ENCODE results near the gene SOWAHB. TPM values are rescaled to one million over a fixed set of nuclear protein-coding genes. Genes with fewer than 3 reads are reported as not detected.

Gene SOWAHB
- total RNA-seq, 1 donor from 2014 or later, result 15.0 TPM

GRCh38 chr4:76920715-76921114 lies 22.8 kb upstream of the SOWAHB start:
- DNase-seq (ENCODE audit: low read depth) (no peak), FAIRE-seq (no peak)
- no peak overlapping the region for H3K4me3 ChIP-seq (ENCODE audit: low read depth, low read length)
- H3K36me3 ChIP-seq (ENCODE audit: control insufficient read depth, insufficient read depth, low read length), result no peaks in the 10 kb centered on the region
- no peak for TF ChIP-seq CTCF (IDR thresholded peaks at IDR 0.05; ENCODE audit: insufficient read depth, low read length, severe bottlenecking)
- no peaks in the 10 kb centered on the region for H3K27me3 ChIP-seq (ENCODE audit: control insufficient read depth, insufficient read depth, low read length)

GRCh38 chr4:76909711-76910110 lies 11.8 kb upstream of the SOWAHB start:
- Histone ChIP-seq H3K27me3 (ENCODE audit: control insufficient read depth, insufficient read depth, low read length) (no peaks in the 10 kb centered on the region), H3K36me3 (ENCODE audit: control insufficient read depth, insufficient read depth, low read length) (no peaks in the 10 kb centered on the region), H3K4me3 (ENCODE audit: low read depth, low read length) (no peak overlapping the region)
- TF ChIP-seq CTCF (IDR thresholded peaks at IDR 0.05; ENCODE audit: insufficient read depth, low read length, severe bottlenecking), result no peak
- DNase-seq (ENCODE audit: low read depth), result peak; percentile 51
- FAIRE-seq, result no peak

- no peaks in the 10 kb centered on the region for H3K27me3 ChIP-seq (ENCODE audit: control insufficient read depth, insufficient read depth, low read length)
- H3K4me3 ChIP-seq (ENCODE audit: low read depth, low read length), result no peak overlapping the region
- FAIRE-seq (no peak), DNase-seq (ENCODE audit: low read depth) (no peak)
- no peaks in the 10 kb centered on the region for H3K36me3 ChIP-seq (ENCODE audit: control insufficient read depth, insufficient read depth, low read length)
- TF ChIP-seq CTCF (IDR thresholded peaks at IDR 0.05; ENCODE audit: insufficient read depth, low read length, severe bottlenecking), result no peak
Measured at GRCh38 chr4:76905521-76905920, 7.6 kb upstream of the SOWAHB start.

GRCh38 chr4:76904646-76905190 lies 6.8 kb upstream of the SOWAHB start:
- peak; percentile 78 for DNase-seq (ENCODE audit: low read depth)
- TF ChIP-seq CTCF (IDR thresholded peaks at IDR 0.05; ENCODE audit: insufficient read depth, low read length, severe bottlenecking), result no peak
- peak; percentile 83 for FAIRE-seq

GRCh38 chr4:76902233-76902890 lies 4.4 kb upstream of the SOWAHB start:
- no peak overlapping the region for H3K4me3 ChIP-seq (ENCODE audit: low read depth, low read length)
- no peaks in the 10 kb centered on the region for H3K27me3 ChIP-seq (ENCODE audit: control insufficient read depth, insufficient read depth, low read length)
- no peak for TF ChIP-seq CTCF (IDR thresholded peaks at IDR 0.05; ENCODE audit: insufficient read depth, low read length, severe bottlenecking)
- no peaks in the 10 kb centered on the region for H3K36me3 ChIP-seq (ENCODE audit: control insufficient read depth, insufficient read depth, low read length)
- no peak for FAIRE-seq
- no peak for DNase-seq (ENCODE audit: low read depth)

More at GRCh38 chr4:76904646-76905190, 6.8 kb upstream of the SOWAHB start:
- no peaks in the 10 kb centered on the region for H3K27me3 ChIP-seq (ENCODE audit: control insufficient read depth, insufficient read depth, low read length)
- no peaks in the 10 kb centered on the region for H3K36me3 ChIP-seq (ENCODE audit: control insufficient read depth, insufficient read depth, low read length)
- H3K4me3 ChIP-seq (ENCODE audit: low read depth, low read length), result no peak overlapping the region

Data from bronchial epithelial cell (primary cell).